PFSK-1 (cell line): Measurements from ENCODE around the gene AP4S1.

Experiments used
- POLR2AphosphoS5 ChIP-seq: IDR thresholded peaks from 2 replicates; pipeline ENCODE4 v1.6.1; 2012; ENCODE audit warnings: low read depth, mild to moderate bottlenecking, control low read depth, low read length, moderate library complexity
- REST ChIP-seq, 2 experiments: IDR thresholded peaks; 2 replicates each; pipeline versions ENCODE4 v1.6.1 to v1.8.0; 2011 to 2012; ENCODE audit warnings: low read depth in 2 of 2, low read length in 2 of 2, control low read depth in 1 of 2, inconsistent platforms in 1 of 2, mild to moderate bottlenecking in 1 of 2, moderate library complexity in 1 of 2; ENCODE audit not compliant: insufficient read depth in 1 of 2
- SIN3A ChIP-seq: IDR thresholded peaks from 2 replicates; pipeline ENCODE4 v1.6.1; 2012; ENCODE audit warnings: mild to moderate bottlenecking, low read length, moderate library complexity, borderline replicate concordance; ENCODE audit not compliant: insufficient read depth
- TAF1 ChIP-seq: IDR thresholded peaks from 2 replicates; pipeline ENCODE4 v1.6.1; 2012; ENCODE audit warnings: low read length, control low read depth, borderline replicate concordance; ENCODE audit not compliant: insufficient read depth

- no peak for TF ChIP-seq POLR2AphosphoS5
- no peak for TF ChIP-seq TAF1
- TF ChIP-seq REST (IDR thresholded peaks at IDR 0.05; ENCODE audit: insufficient read depth in 1 of 2, low read depth in 2 of 2, low read length in 2 of 2) = no peak
- TF ChIP-seq SIN3A = no peak
Observed at GRCh38 chr14:30998100-30998706, 27.2 kb upstream of the AP4S1 start.
